Activated CD4-positive, CD25-positive, alpha-beta regulatory T cell treated with anti-CD3 and anti-CD28 coated beads, Interleukin-2, amount 50 U/mL, for 16 hours (primary cell): ENCODE measurements around the gene HES5.
A peak's percentile ranks its signal among the peaks of the same experiment; 100 is the strongest.

Experiments used
- DNase-seq: peaks from one replicate; pipeline ENCODE4 v3.0.0-alpha.2; 2020; ENCODE audit warnings: low read depth, low spot score

The HES5 gene

GRCh38 chr1:2546515-2547209 lies 16.6 kb upstream of the HES5 start:
- peak; percentile 76 for DNase-seq

- peak; percentile 76 for DNase-seq
Measured at GRCh38 chr1:2545754-2546514, 15.9 kb upstream of the HES5 start.

GRCh38 chr1:2544875-2545640 lies 15.0 kb upstream of the HES5 start:
- DNase-seq = no peak

GRCh38 chr1:2544093-2544874 lies 14.2 kb upstream of the HES5 start:
- no peak for DNase-seq

GRCh38 chr1:2543543-2544092 lies 13.6 kb upstream of the HES5 start:
- no peak for DNase-seq

- DNase-seq = no peak
Measured at GRCh38 chr1:2542246-2542915, 12.3 kb upstream of the HES5 start.

- DNase-seq = no peak
Measured at GRCh38 chr1:2541619-2542245, 11.7 kb upstream of the HES5 start.

GRCh38 chr1:2540816-2541492 lies 10.9 kb upstream of the HES5 start:
- DNase-seq = no peak

- no peak for DNase-seq
Measured at GRCh38 chr1:2539312-2539907, 9.3 kb upstream of the HES5 start.

- no peak for DNase-seq
Measured at GRCh38 chr1:2538872-2539271, 8.8 kb upstream of the HES5 start.

GRCh38 chr1:2538376-2538775 lies 8.3 kb upstream of the HES5 start:
- DNase-seq = no peak

- DNase-seq = no peak
Measured at GRCh38 chr1:2537784-2538115, 7.7 kb upstream of the HES5 start.

- DNase-seq = no peak
Measured at GRCh38 chr1:2535981-2536380, 5.9 kb upstream of the HES5 start.

- no peak for DNase-seq
Measured at GRCh38 chr1:2535455-2535854, 5.4 kb upstream of the HES5 start.

- DNase-seq = no peak
Measured at GRCh38 chr1:2534687-2535441, 4.8 kb upstream of the HES5 start.

GRCh38 chr1:2534315-2534686 lies 4.2 kb upstream of the HES5 start:
- DNase-seq = no peak

- DNase-seq = no peak
Measured at GRCh38 chr1:2533365-2533764, 3.3 kb upstream of the HES5 start.

- DNase-seq = no peak
Measured at GRCh38 chr1:2532485-2533160, 2.6 kb upstream of the HES5 start.
